ENCODE results near the gene MYPN.
A peak's percentile ranks its signal among the peaks of the same experiment; 100 is the strongest.
"Not testable (repeated sequence)": the region's sequence is repeated elsewhere in the genome, so short reads cannot be mapped to it uniquely, and the experiment has no call there.

MYPN gene, protein sequence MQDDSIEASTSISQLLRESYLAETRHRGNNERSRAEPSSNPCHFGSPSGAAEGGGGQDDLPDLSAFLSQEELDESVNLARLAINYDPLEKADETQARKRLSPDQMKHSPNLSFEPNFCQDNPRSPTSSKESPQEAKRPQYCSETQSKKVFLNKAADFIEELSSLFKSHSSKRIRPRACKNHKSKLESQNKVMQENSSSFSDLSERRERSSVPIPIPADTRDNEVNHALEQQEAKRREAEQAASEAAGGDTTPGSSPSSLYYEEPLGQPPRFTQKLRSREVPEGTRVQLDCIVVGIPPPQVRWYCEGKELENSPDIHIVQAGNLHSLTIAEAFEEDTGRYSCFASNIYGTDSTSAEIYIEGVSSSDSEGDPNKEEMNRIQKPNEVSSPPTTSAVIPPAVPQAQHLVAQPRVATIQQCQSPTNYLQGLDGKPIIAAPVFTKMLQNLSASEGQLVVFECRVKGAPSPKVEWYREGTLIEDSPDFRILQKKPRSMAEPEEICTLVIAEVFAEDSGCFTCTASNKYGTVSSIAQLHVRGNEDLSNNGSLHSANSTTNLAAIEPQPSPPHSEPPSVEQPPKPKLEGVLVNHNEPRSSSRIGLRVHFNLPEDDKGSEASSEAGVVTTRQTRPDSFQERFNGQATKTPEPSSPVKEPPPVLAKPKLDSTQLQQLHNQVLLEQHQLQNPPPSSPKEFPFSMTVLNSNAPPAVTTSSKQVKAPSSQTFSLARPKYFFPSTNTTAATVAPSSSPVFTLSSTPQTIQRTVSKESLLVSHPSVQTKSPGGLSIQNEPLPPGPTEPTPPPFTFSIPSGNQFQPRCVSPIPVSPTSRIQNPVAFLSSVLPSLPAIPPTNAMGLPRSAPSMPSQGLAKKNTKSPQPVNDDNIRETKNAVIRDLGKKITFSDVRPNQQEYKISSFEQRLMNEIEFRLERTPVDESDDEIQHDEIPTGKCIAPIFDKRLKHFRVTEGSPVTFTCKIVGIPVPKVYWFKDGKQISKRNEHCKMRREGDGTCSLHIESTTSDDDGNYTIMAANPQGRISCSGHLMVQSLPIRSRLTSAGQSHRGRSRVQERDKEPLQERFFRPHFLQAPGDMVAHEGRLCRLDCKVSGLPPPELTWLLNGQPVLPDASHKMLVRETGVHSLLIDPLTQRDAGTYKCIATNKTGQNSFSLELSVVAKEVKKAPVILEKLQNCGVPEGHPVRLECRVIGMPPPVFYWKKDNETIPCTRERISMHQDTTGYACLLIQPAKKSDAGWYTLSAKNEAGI (N-terminal part only)

DNA sequence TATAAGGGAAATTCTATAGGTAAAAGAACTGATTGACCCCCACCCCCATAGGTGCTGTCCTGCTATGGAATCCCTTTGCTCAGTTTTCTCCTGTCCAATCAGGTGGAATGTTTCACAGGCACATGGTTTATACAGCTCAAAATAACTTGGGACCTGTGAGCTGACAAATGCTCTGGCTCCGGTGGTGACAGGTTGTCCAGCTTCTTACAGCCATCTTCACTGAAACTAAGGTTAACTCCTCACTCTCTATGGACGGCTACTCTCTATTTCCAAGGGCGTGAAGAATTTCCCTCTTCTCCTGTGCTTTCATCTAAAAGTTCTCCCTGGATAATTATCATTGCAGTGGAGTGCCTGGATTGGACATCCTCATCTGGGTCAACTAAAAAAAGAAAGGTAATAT is at the start of gene MYPN:
TSS of gene MYPN (plus strand) at position 158 of the 400 bp plus-strand sequence. CDS start 11,951 bp downstream, outside the sequence.
- DNase-seq = no peak

DNA sequence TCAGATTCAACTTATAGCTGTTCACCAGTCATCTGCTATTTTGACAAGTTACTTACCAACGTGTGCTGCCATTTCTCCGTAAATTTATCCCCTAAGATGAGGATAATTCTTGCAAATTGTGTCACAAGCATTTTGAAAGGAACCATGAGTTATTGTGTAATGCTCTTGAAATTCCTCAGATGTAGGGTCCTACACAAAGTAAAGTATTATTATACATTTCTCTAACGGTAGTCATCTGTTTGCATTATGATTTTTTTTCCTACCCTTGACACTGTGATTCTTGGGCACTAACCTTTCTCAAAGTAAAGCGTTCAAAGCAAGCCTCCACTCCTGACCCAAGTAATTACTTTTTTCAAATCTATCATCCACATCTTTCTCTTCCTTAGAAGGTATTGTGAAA is 42.3 kb upstream of the MYPN start:
- no peak for DNase-seq

DNA sequence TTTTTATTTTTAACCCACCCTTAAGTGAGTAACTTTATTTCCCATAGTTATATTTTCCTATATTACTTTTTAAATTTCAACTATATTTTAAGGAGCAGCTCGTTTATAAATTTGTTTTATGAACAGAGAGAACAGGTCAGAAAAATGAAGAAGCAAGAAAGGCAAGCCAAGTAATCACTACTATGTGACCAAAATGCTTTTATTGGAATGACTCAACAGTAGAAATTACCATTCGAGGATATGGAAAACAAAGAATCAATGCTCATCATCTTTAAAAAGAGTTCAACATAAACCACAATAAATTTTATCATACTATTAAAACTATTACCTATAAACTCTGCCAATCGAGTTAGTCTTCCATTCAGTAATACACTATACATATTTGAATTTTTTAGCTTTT is 41.8 kb upstream of the MYPN start:
- DNase-seq = no peak

DNA sequence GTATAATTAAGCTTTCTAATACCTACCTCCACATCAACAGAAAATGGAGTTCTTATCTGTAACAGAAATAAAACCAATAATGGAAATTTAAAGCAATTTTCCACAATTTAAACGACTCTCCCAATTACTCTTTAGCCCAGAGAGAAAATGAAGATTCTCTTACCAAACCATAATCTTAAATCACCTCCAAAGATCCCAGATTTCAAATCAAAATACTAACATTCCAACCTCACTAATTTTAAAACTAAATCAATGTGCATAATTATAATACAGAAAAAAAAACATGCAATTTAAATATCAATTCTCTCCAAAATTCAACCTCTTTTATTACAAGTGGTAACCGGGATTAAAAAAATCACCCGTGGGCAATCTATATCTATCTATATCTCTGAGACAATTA is 35.7 kb upstream of the MYPN start:
- DNase-seq = no peak

DNA sequence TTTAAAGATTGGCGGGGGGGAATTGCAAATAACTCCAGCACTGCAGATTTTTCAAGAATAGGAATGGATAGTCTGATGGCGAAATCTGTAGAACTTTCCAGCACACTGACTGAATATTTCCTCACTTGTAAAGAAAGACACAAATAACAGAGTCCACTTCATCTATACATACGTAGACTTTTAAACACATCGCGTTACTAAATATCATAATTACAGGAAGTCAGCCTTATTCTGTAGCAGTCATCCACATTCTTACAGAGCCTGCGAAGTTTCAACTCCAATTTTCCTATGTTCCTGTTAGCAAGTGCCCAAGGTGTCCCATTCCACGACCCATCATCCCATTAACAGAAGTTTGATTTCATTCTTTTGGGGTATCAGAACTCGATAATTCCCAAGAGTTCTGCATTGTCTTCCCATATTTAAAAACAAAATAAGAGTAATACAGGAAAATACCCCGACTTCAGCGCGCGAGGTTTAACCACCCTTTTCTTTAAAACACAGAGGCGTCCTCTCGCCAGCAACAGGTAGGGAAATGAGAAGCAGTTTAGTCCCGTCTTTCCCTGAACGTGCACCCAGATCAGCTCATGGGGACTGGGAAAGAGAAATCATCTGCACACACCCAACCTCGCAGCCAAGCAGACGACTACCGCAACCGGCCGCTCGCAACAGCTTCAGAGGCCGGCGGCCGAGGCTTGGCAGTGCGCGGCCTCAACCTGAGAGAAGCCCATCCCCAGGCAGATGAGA is 35.1 kb upstream of the MYPN start:
- DNase-seq = no peak

DNA sequence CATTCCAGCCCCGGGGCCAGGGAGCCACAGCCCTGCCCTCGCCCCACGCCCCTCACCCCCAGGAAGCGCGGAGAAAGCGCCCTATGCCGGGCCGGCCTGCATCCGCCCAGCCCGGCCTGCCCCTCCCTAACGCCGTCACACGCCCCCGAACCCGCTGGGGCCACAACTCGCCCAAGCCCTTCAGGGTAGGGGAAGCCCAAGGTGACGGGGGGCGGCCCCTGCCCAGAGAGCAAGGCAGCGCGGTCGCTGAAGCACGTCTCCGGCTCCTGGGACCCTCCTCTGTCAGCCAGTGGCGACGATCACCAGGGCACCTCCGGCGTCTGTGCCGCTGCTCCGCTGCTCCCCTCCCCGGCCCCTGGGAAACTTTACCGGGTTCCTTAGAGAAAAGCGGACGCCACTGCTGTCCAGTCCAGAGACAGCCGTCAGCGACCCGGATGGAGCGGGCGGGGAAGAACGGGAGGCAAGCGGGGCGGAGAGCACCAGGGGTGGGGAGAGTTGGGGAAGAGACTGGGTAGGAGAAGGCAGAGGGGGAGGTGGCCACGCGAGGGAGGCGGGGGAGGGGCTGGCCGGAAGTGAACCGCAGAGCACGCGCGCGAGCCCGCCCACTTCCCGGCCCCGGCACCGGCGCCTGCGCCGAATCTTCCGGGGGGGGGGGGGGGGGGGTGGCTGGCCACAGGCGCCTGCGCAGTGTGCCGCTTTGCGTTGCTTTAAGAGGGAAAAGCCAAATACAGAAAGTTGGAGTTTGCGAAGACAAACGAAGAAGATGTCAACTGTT is 34.3 kb upstream of the MYPN start, which contains the start of gene HERC4:
TSS of gene HERC4 (minus strand) at position 509 of the 775 bp plus-strand sequence. CDS start 2,175 bp downstream, outside the sequence.
- peak; percentile 95 for DNase-seq

DNA sequence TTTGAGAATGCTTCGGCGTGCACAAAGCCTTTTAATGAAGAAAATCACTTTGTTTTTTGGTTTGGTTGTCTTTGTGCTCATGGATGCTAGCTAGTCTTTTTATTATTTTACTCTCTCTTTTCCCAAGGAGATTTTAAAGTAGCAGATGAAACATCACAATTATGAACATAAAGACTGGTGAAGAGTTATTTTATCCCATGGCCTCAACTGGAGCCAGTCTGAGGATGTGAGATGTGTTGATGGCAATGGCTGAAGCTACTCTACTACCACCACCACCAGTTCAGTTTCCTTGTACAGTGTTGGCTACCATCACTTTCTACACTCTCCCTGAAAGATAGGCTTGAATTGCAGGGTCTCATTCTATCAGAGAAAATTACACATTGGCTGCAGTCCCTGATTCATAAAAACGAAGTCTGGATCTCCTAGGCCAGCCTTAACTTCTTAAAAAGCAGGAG is 33.7 kb upstream of the MYPN start:
- peak; percentile 5 for DNase-seq

DNA sequence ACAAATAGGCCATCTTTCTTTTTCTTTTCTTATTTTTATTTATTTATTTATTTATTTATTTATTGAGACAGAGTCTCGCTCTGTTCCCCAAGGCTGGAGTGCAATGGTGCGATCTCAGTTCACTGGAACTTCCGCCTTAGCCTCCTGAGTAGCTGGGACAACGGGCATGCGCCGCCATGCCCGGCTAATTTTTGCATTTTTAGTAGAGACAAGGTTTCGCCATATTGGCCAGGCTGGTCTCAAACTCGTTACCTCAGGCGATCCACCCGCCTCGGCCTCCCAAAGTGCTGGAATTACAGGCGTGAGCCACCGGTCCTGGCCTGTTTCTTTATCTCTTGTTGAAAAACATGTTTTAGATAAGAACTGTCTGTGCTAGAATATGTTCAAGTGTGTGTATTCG is 33.2 kb upstream of the MYPN start:
- not testable (repeated sequence) for DNase-seq

DNA sequence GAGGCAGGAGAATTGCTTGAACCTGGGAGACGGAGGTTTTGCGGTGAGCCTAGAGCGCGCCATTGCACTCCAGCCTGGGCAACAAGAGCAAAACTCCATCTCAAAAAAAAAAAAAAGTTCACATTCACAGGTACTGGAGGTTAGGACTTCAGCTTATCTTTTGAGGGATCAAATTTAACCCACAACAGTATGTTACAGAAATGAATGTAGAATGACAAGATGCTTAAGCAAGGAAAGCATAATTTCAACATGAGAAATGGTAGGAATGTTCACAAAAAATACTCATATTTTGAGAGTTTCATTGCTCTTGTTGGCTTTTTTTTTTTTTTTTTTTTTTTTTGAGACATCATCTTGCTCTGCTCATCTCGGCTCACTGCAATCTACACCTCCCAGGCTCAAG is 32.3 kb upstream of the MYPN start:
- DNase-seq = no peak

DNA sequence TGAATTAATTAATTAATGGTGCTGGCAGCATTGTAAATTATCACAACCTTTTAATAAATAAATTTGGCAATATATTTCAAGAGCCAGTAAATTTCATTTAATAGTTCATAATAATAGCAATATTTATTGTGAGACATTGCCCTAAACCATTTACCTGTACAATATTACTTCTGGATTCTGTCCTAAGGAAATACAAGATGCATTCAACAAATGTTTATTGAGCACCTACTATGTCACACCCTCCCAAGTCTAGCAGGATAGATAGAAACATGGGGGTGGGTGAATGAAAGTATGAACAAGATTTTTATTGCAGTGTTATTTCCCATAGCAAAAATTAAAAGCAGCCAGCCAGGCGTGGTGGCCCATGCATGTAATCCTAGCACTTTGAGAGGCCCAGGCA is 29.9 kb upstream of the MYPN start:
- DNase-seq = no peak

DNA sequence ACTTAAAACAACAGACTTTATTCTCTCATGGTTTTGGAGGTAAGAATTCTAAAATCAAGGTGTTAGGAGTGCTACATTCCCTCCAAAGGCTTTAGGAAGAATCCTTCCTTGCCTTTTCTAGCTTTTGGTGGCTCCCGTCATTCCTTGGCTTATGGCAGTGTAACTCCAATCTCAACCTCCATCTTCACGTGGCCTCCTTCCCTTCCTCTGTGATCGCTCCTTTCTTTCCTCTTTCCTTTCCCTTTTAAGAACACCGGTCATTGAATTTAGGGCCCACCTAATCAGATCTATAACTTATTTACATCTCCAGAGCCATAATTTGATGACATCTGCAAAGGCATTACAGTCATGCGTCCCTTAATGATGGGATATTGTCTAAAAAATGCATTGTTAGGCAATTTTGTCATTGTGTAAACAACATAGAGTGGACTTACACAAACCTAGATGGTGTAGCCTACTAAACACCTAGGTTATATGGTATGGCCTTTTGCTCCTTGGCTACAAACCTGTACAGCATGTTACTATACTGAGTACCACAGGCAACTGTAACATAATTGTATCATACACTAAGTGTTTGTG is 28.3 kb upstream of the MYPN start:
- DNase-seq = no peak

DNA sequence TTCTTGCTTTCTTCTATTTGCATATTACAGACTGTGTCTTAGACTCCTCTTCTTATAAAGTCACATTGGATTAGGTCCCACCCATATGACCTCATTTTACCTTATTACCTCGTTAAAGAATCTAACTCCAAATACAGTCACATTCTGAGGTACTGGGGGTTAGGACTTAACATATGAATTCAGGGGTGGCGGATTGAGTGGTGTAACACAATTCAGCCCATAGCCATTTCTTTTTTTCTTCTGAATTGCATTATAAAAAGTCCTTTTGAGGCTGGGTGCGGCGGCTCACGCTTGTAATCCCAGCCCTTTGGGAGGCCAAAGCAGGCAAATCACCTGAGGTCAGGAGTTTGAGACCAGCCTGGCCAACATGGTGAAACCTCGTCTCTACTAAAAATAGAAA is 27.4 kb upstream of the MYPN start:
- no peak for DNase-seq

DNA sequence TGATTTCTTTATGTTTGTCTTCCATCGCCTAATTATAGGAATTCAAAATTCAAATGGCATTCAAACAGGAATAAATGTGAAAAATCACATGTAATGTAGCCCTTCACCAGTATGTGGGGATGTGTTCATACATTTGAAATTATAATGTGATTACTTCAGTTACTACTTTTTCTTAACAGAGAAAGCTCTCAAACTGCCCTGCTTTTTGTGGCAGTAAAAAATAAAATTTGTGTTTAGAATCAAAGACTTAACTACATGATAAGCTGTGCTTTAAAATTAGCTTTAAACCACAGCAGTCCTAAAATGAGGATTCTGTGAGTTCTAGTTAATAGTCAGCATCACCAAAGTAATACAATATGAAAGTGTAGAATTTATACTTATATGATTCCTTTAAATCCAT is 26.4 kb upstream of the MYPN start:
- DNase-seq = no peak

DNA sequence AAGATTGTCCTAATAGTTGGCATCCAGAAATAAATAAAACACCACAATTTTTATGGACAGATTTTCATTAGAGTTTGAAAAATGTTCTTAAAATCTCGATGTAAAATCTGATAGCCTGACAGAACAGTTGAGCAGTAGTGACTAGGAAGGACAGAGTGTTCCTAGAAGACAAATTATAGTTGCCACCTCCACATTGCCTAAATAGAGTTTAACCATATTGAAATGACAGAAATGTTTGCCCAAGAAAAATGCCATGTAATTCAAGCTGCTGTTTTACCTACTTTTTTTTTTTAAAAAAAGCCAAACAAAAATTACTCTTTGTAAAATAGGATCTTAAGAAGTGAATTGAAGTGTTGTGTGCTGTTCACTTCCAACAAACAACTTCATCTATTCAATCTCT is 25.3 kb upstream of the MYPN start:
- DNase-seq = no peak

DNA sequence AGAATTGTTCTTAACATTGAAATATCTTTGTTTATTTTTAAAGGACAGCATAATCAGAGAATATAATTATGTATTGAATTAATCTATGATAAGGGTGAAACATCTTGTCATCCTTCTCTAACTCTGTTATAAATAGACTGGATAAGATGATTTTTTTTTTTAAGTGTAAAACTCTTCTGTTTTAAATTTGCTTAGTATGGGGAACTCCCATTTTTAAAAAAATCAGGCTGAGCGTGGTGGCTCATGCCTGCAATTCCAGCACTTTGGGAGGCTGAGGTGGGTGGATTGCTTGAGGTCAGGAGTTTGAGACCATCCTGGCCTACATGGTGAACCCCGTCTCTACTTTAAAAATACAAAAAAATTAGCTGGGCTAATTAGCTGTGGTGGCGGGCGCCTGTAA is 24.8 kb upstream of the MYPN start:
- no peak for DNase-seq

DNA sequence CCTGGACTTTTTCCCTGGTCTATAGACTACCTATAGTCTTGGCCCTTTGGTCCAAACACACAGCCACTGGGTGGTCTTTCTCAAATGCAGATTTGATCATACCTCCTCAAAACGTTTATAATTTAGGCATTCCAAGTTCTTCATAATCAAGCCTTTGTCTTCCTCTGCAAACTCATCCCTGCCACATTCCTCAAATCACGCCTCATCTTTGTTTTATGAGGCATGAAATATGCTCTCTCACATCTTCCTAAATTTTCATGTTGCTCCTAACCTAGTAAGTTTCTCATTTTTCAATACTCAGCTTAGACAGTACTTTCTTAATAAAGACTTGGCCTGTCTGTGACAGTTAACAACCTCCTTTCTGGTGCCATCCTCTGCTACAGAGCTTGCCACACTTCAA is 23.3 kb upstream of the MYPN start:
- no peak for DNase-seq

DNA sequence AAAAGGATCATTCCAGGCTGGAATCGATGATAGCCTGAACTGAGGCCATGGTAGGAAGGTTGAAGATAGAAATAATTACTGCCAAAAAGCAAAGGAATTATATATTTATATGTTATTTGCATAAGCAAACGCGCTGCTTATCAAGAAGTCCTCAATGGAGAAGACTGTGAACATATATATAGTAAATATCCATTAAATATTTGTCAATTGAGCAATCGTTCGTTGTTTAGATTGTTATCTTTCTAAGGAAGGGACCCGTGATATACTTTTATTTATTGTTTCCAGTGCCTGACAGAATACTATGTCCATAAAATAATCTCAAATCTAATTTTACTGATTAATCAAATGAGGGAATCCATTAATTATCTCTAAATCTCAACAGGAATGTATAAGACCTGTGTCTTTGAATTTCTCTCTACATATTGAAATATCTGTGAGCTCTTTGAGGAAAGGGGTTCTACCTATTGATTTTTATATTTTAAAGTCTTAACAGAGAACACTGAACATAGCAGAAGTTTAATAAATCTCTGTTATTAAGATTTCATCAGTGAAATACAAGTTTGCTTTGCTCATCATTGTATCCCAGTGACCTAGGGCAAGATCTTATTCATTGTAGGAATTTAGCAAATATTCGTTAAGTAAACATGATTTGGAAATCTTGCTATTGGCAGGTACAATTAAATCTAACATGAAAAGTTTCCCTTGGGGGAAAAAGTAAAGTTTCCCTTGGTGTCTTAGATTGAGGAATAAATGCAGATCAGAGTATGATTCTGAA is 22.2 kb upstream of the MYPN start:
- no peak for DNase-seq

DNA sequence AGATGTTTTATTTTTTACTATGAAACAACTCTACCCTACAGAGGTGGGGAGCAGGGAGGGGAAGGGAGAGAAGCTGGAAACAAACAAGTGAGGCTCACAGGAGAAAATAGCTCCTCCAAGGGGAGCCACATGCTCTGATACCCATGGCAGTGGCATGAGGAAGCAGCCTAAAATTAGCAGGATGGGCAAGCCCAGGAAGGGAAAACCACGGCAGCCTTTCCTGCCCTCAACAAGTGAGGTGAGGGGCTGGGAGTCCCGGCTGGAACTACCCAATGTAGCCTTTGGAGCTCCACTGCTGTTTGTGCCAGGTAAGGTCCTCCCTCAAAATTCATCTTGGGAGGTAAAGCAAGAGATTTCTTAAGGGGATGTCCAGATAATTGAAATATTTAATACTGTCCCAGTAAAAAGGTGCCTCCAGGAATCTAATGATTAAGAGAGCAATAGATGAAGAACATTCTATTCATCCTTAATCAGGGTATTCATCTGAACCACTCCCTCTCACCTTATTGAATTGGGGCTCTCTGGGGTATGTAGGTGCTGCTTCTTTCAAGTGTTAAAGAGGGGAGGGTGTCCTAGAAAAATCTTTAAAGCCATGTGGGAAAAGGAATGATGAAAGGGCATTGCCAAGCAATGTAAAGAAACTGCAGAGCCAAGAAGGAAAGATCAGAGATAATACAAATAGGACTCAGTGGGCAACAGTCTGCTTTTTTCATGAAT is 21.4 kb upstream of the MYPN start:
- no peak for DNase-seq

DNA sequence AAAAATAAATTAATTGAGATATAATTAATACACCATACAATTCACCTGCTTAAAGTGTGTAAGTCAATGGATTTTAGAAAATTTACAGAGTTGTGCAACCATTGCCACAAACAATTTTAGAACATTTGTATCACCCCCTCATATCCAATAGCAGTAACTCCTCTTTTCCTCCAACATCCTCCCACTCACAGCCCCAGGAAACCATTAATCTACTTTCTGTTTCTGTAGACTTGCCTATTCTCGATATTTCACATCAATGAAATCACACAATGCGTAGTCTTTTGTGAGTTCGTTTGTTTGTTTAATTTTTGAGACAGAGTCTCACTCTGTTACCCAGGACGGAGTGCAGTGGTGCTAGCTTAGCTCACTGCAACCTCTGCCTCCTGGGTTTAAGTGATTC is 20.5 kb upstream of the MYPN start:
- DNase-seq = no peak

DNA sequence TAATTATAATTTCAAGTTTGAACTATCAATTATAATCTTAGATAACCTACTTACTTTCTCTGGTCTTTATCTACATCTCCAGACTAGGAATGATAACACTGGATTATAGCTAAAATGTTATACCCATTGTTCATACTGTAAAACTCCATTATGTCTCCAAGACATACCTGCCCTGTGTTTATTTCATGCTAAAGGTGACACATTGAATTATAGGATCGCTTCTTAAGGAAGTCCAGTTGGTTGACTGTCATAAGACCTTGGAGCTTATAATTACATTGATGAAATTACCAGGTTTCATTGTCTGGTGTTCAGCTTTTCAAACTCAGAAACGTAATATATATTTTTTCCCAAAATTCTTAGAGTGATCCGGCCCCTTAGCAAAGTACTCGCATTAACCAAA is 18.7 kb upstream of the MYPN start:
- no peak for DNase-seq

Data from CD4-positive, alpha-beta T cell treated with Interleukin-6 for 4 hours (primary cell).